GM12878 (cell line): ENCODE data around the gene TNNT1. TPM values are rescaled to one million over a fixed set of nuclear protein-coding genes. Genes with fewer than 3 reads are reported as not detected.

ENCODE experiments used
- ATAC-seq: fragments of 200-7000 bp; cut with Tn5 transposase; 3 replicates; pipeline ENCODE4 v1.9.1; 2020; ENCODE audit warnings: mild to moderate bottlenecking, moderate library complexity
- BruUV-seq: library from RNA; stranded (reverse); fragments of 400-500 nt; replicated peaks from 2 replicates; lab custom pipeline; 2021; lab: Mats Ljungman, UMichigan
- CTCF ChIA-PET: fragments of 300-600 bp; sonication (Branson Sonifier 250); formaldehyde crosslinking; extraction: SDS; loops from one replicate; lab custom pipeline; 2021; ENCODE audit warnings: inconsistent platforms; lab: Yijun Ruan, JAX
- POLR2A ChIA-PET: fragments of 350-600 bp; formaldehyde crosslinking; extraction: SDS; loops from one replicate; lab custom pipeline; 2021; ENCODE audit warnings: inconsistent platforms; lab: Charles Lee
- RAD21 ChIA-PET: fragments of 300-600 bp; sonication (Branson Sonifier 250); formaldehyde crosslinking; loops from one replicate; lab custom pipeline; 2023; ENCODE audit warnings: antibody characterized with exemption; ENCODE audit not compliant: unreplicated experiment; lab: Charles Lee
- SMC1A ChIA-PET: fragments of 300-600 bp; sonication (Branson Sonifier 250); formaldehyde crosslinking; loops from one replicate; lab custom pipeline; 2023; ENCODE audit not compliant: unreplicated experiment, uncharacterized antibody; lab: Charles Lee
- DNase-seq: peaks from one replicate; pipeline ENCODE4 v3.0.0-alpha.2; 2011; ENCODE audit warnings: low read depth, low spot score
- FAIRE-seq: peaks from 3 replicates; lab custom pipeline; 2011; peaks lifted over from hg19 to GRCh38; lab: Jason Lieb, UNC
- H2AFZ ChIP-seq: 2 replicates; pipeline ENCODE4 v1.6.0; 2011; ENCODE audit warnings: low read depth, low read length, control low read depth; ENCODE audit not compliant: control insufficient read depth
- H3K27ac ChIP-seq: 2 replicates; pipeline ENCODE4 v1.5.1; 2011; ENCODE audit warnings: control low read depth; ENCODE audit not compliant: control insufficient read depth, insufficient read depth
- H3K27me3 ChIP-seq, 2 experiments: replicated peaks in 1 of 2; 2 replicates each; pipeline versions ENCODE4 v1.6.0 to v1.6.1; 2011; ENCODE audit warnings: low read length in 1 of 2; ENCODE audit not compliant: control insufficient read depth in 2 of 2, insufficient read depth in 2 of 2
- H3K36me3 ChIP-seq, 2 experiments: 2 replicates each; pipeline ENCODE4 v1.5.1; 2011; ENCODE audit warnings: low read length in 1 of 2; ENCODE audit not compliant: control insufficient read depth in 2 of 2, insufficient read depth in 2 of 2
- H3K4me1 ChIP-seq: 2 replicates; pipeline ENCODE4 v1.6.1; 2011; ENCODE audit warnings: mild to moderate bottlenecking, low read length, moderate library complexity, mixed read lengths; ENCODE audit not compliant: control insufficient read depth, insufficient read depth
- H3K4me2 ChIP-seq: 2 replicates; pipeline ENCODE4 v1.6.0; 2011; ENCODE audit warnings: control low read depth; ENCODE audit not compliant: control insufficient read depth, insufficient read depth
- H3K4me3 ChIP-seq: fragments of 200-600 bp; sonication (generic); 2 replicates; pipeline ENCODE4 v1.5.1; 2016
- H3K79me2 ChIP-seq: 2 replicates; pipeline ENCODE4 v1.6.0; 2011; ENCODE audit warnings: low read length; ENCODE audit not compliant: control insufficient read depth, insufficient read depth
- H3K9ac ChIP-seq: 2 replicates; pipeline ENCODE4 v1.8.0; 2011; ENCODE audit warnings: low read length, control low read depth, mixed read lengths; ENCODE audit not compliant: control insufficient read depth, insufficient read depth
- H3K9me3 ChIP-seq: replicated peaks from 3 replicates; pipeline ENCODE4 v1.5.1; 2011; ENCODE audit warnings: mild to moderate bottlenecking, low read length; ENCODE audit not compliant: control insufficient read depth, insufficient read depth
- H4K20me1 ChIP-seq: 2 replicates; pipeline ENCODE4 v1.6.0; 2011; ENCODE audit not compliant: control insufficient read depth, insufficient read depth
- CREB1 ChIP-seq: IDR thresholded peaks from 2 replicates; pipeline ENCODE4 v1.6.1; 2012; ENCODE audit warnings: low read depth, mild to moderate bottlenecking, inconsistent platforms
- DPF2 ChIP-seq: fragments of 450-650 bp; IDR thresholded peaks from 2 replicates; pipeline ENCODE4 v1.6.1; 2017; ENCODE audit warnings: mild to moderate bottlenecking
- EP300 ChIP-seq, 2 experiments: fragments of 150-350 bp in 1 of 2; IDR thresholded peaks; 2 replicates each; pipeline ENCODE4 v1.6.1; 2011 to 2012; ENCODE audit warnings: low read depth in 2 of 2, low read length in 2 of 2, borderline replicate concordance in 1 of 2, improper control_type of control experiment in 1 of 2, inconsistent platforms in 1 of 2; ENCODE audit not compliant: control insufficient read depth in 1 of 2
- NBN ChIP-seq: fragments of 450-650 bp; IDR thresholded peaks from 2 replicates; pipeline ENCODE4 v1.6.1; 2016
- NFXL1 ChIP-seq: fragments of 450-650 bp; IDR thresholded peaks from 2 replicates; pipeline ENCODE4 v1.6.1; 2017; ENCODE audit warnings: antibody characterized with exemption, mild to moderate bottlenecking, borderline replicate concordance
- NR2C2 ChIP-seq: IDR thresholded peaks from 2 replicates; pipeline ENCODE4 v1.6.1; 2011; ENCODE audit warnings: borderline replicate concordance, low read depth; ENCODE audit not compliant: control insufficient read depth, insufficient read length
- SIN3A ChIP-seq: IDR thresholded peaks from 2 replicates; pipeline ENCODE4 v1.6.1; 2012; ENCODE audit warnings: low read depth, low read length, improper control_type of control experiment
- SIX5 ChIP-seq: IDR thresholded peaks from 2 replicates; pipeline ENCODE4 v1.6.1; 2011; ENCODE audit warnings: mild to moderate bottlenecking, low read depth, low read length, moderate library complexity; ENCODE audit not compliant: severe bottlenecking
- SMAD5 ChIP-seq: IDR thresholded peaks from 2 replicates; pipeline ENCODE4 v1.6.1; 2016; ENCODE audit warnings: antibody characterized with exemption, low read depth
- SP1 ChIP-seq: IDR thresholded peaks from one replicate; pipeline ENCODE4 v1.6.1; 2011; ENCODE audit warnings: low read depth, low read length
- STAT3 ChIP-seq: IDR thresholded peaks from 2 replicates; pipeline ENCODE4 v1.6.1; 2011; ENCODE audit warnings: low read depth, low read length, improper control_type of control experiment
- TCF3 ChIP-seq: IDR thresholded peaks from 2 replicates; pipeline ENCODE4 v1.6.1; 2012; ENCODE audit warnings: low read depth, mild to moderate bottlenecking, low read length, borderline replicate concordance; ENCODE audit not compliant: insufficient read depth
- TCF7 ChIP-seq: IDR thresholded peaks from 2 replicates; pipeline ENCODE4 v1.6.1; 2014; ENCODE audit warnings: antibody characterized with exemption, borderline replicate concordance
- ZNF207 ChIP-seq: fragments of 450-650 bp; IDR thresholded peaks from 2 replicates; pipeline ENCODE4 v1.6.1; 2014; ENCODE audit warnings: antibody characterized with exemption, mild to moderate bottlenecking, borderline replicate concordance
- WGBS: methylation state at CpG from one replicate; pipeline ENCODE4 v1.1.6; 2016; ENCODE audit warnings: low lambda C conversion rate; ENCODE audit not compliant: insufficient replicate concordance, insufficient coverage; ENCODE audit errors: missing lambda C conversion rate; 5-methylcytosine and 5-hydroxymethylcytosine counted together
- in situ Hi-C: fragments of 300-500 bp; cut with MboI; formaldehyde crosslinking; loops from 9 replicates; pipeline ENCODE4 v1.14.3; 2018; ENCODE audit warnings: mixed read lengths
- intact Hi-C: fragments of 100-400 bp; cut with micrococcal nuclease; formaldehyde crosslinking; loops from one replicate; pipeline ENCODE4 v1.14.2; 2022; ENCODE audit not compliant: unreplicated experiment
- polyA plus RNA-seq, 11 experiments: library from polyadenylated mRNA; depleted of rRNA in 4 of 11; unstranded in 6 of 11; stranded (reverse) in 5 of 11; fragments of >200 nt; fragmentation: Nextera tagmentation in 4 of 11; fragmentation: Illumina TruSeq in 1 of 11; extraction: Ambion mirVana in 4 of 11; extraction: Trizol in 1 of 11; gene quantifications; 1 replicate in 1 of 11; 2 replicates in 10 of 11; pipeline versions ENCODE4 v1.2.1 to v1.2.3, GENCODE V29; 2011 to 2016; ENCODE audit warnings: inconsistent platforms in 2 of 11, missing spikeins in 2 of 11, low read depth in 1 of 11
- total RNA-seq, 4 experiments: library from RNA; depleted of rRNA in 3 of 4; stranded (reverse); fragments of >200 nt in 3 of 4; fragmentation: Illumina TruSeq in 1 of 4; extraction: Trizol in 1 of 4; gene quantifications; 2 replicates each; pipeline versions ENCODE4 v1.2.1 to v1.2.3, GENCODE V29; 2013 to 2021
- TF ChIP-seq, protein P1 (sequence below): fragments of 450-650 bp; formaldehyde crosslinking; IDR thresholded peaks from 2 replicates; pipeline ENCODE4 v1.4.0; 2022; ENCODE audit warnings: mild to moderate bottlenecking, moderate library complexity
- TF ChIP-seq, protein P2 (sequence below): fragments of 450-650 bp; IDR thresholded peaks from 2 replicates; pipeline ENCODE4 v1.6.1; 2016; ENCODE audit warnings: mild to moderate bottlenecking, moderate library complexity, borderline replicate concordance
- TF ChIP-seq, protein P3 (sequence below): IDR thresholded peaks from 2 replicates; pipeline ENCODE4 v1.6.1; 2012; ENCODE audit warnings: low read depth, low read length, improper control_type of control experiment

Gene TNNT1
- total and polyA plus RNA-seq, 10 of the 15 experiments (the other 5 are each of a cell fraction or from before 2014, with no cell fraction given), result 0.26 to 0.62 (median 0.37) TPM; not detected in 7

DNA sequence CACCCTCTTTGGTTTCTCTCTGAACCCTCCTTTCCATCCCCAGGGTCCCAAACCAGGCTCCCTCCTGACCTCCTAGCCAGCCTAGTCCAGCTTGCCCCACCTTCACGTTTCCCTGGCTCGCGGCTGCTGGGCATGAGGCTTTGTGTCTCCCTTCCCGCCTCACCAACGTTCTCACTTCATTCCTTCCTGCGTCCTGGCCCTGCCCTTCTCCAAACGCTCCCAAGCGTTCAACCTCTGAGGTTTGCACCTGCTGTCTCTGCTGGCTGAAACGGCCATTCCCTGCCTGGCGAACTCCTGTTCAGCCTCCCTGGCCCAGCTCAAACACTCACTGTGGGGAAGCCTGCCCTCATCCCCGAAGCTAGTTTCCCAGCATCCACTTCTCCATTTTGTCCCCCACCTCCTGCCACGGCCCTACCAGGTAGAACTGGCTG, 61.0 kb downstream of the TNNT1 start:
- ChIA-PET CTCF (interaction anchor here (0.6 to 3.2 kb wide), 16 partner anchors 11 to 718 kb away, joined by 3 to 18 read pairs (median 4); partner anchors contain the start of gene RDH13), SMC1A (interaction anchor here (0.6 to 1.3 kb wide), 2 partner anchors 434 to 602 kb away, joined by 3 read pairs; no protein-coding TSS in a partner anchor), POLR2A (no interaction called here), RAD21 (interaction anchor here (1.0 to 2.3 kb wide), 3 partner anchors 9 to 435 kb away, joined by 3 to 14 read pairs (median 3); no protein-coding TSS in a partner anchor)
- no peaks in the 10 kb centered on the region; a peak in 2 of 4 replicates for H3K36me3 ChIP-seq
- H4K20me1 ChIP-seq, result no peaks in the 10 kb centered on the region
- intact Hi-C loops (no loop called here), in situ Hi-C loops (no loop called here)
- H3K9me3 ChIP-seq, result no peaks in the 10 kb centered on the region
- WGBS, result 72% methylated on average over 12 of the region's 12 CpGs
- H3K4me2 ChIP-seq, result no peak overlapping the region
- BruUV-seq, result no TSS peak
- H3K4me1 ChIP-seq, result 0 out of 2 replicates have a peak, but pooled peaks cover 3% of the 10 kb centered on the region
- no peak overlapping the region for H3K27ac ChIP-seq
- DNase-seq (no peak), ATAC-seq (no peak), FAIRE-seq (no peak)
- H3K27me3 ChIP-seq, result peaks cover 0 to 7% of the 10 kb centered on the region in 2 experiments; a peak in 2 of 4 replicates
- no peak overlapping the region for H3K9ac ChIP-seq
- H2AFZ ChIP-seq, result no peak overlapping the region
- H3K79me2 ChIP-seq, result no peaks in the 10 kb centered on the region
- H3K4me3 ChIP-seq, result no peak overlapping the region
- TF ChIP-seq SIX5 (no peak), SMAD5 (no peak), ZNF207 (no peak), EP300 (IDR thresholded peaks at IDR 0.05; ENCODE audit: borderline replicate concordance in 1 of 2, control insufficient read depth in 1 of 2, low read depth in 2 of 2, low read length in 2 of 2) (no peak), SIN3A (no peak), STAT3 (no peak), CREB1 (no peak), DPF2 (no peak), NFXL1 (no peak), TCF3 (no peak), NR2C2 (no peak), NBN (no peak), TCF7 (no peak), SP1 (no peak)
- TF ChIP-seq, protein P1, sequence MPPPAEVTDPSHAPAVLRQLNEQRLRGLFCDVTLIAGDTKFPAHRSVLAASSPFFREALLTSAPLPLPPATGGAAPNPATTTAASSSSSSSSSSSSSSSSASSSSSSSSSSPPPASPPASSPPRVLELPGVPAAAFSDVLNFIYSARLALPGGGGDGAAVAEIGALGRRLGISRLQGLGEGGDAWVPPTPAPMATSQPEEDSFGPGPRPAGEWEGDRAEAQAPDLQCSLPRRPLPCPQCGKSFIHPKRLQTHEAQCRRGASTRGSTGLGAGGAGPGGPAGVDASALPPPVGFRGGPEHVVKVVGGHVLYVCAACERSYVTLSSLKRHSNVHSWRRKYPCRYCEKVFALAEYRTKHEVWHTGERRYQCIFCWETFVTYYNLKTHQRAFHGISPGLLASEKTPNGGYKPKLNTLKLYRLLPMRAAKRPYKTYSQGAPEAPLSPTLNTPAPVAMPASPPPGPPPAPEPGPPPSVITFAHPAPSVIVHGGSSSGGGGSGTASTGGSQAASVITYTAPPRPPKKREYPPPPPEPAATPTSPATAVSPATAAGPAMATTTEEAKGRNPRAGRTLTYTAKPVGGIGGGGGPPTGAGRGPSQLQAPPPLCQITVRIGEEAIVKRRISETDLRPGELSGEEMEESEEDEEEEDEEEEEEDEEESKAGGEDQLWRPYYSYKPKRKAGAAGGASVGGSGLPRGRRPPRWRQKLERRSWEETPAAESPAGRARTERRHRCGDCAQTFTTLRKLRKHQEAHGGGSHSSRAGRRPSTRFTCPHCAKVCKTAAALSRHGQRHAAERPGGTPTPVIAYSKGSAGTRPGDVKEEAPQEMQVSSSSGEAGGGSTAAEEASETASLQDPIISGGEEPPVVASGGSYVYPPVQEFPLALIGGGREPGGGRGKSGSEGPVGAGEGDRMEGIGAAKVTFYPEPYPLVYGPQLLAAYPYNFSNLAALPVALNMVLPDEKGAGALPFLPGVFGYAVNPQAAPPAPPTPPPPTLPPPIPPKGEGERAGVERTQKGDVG (CRISPR knock-in tag), result no peak
- TF ChIP-seq, protein P2, sequence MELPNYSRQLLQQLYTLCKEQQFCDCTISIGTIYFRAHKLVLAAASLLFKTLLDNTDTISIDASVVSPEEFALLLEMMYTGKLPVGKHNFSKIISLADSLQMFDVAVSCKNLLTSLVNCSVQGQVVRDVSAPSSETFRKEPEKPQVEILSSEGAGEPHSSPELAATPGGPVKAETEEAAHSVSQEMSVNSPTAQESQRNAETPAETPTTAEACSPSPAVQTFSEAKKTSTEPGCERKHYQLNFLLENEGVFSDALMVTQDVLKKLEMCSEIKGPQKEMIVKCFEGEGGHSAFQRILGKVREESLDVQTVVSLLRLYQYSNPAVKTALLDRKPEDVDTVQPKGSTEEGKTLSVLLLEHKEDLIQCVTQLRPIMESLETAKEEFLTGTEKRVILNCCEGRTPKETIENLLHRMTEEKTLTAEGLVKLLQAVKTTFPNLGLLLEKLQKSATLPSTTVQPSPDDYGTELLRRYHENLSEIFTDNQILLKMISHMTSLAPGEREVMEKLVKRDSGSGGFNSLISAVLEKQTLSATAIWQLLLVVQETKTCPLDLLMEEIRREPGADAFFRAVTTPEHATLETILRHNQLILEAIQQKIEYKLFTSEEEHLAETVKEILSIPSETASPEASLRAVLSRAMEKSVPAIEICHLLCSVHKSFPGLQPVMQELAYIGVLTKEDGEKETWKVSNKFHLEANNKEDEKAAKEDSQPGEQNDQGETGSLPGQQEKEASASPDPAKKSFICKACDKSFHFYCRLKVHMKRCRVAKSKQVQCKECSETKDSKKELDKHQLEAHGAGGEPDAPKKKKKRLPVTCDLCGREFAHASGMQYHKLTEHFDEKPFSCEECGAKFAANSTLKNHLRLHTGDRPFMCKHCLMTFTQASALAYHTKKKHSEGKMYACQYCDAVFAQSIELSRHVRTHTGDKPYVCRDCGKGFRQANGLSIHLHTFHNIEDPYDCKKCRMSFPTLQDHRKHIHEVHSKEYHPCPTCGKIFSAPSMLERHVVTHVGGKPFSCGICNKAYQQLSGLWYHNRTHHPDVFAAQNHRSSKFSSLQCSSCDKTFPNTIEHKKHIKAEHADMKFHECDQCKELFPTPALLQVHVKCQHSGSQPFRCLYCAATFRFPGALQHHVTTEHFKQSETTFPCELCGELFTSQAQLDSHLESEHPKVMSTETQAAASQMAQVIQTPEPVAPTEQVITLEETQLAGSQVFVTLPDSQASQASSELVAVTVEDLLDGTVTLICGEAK, result no peak
- TF ChIP-seq, protein P3, sequence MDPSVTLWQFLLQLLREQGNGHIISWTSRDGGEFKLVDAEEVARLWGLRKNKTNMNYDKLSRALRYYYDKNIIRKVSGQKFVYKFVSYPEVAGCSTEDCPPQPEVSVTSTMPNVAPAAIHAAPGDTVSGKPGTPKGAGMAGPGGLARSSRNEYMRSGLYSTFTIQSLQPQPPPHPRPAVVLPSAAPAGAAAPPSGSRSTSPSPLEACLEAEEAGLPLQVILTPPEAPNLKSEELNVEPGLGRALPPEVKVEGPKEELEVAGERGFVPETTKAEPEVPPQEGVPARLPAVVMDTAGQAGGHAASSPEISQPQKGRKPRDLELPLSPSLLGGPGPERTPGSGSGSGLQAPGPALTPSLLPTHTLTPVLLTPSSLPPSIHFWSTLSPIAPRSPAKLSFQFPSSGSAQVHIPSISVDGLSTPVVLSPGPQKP, result no peak
